ENCODE results near the gene TRPM3. TPM values are rescaled to one million over a fixed set of nuclear protein-coding genes. Genes with fewer than 3 reads are reported as not detected.
A peak's percentile ranks its signal among the peaks of the same experiment; 100 is the strongest.

TRPM3 gene
- total and polyA plus RNA-seq, 9 of the 15 experiments (the other 6 are each of a cell fraction or from before 2014, with no cell fraction given), result 0.04 TPM; not detected in 8

GRCh38 chr9:70607926-70608325 lies 513.5 kb downstream of the TRPM3 start (continued):
- TF ChIP-seq MNT (conservative IDR thresholded peaks at IDR 0.05), result peak; percentile 54 to 59; a peak in 3 of 4 replicates
- peak; percentile 90 for TF ChIP-seq L3MBTL2 (IDR thresholded peaks at IDR 0.05)
- TF ChIP-seq PBX2 (CRISPR knock-in tag; IDR thresholded peaks at IDR 0.05; ENCODE audit: low read depth), result peak; percentile 74
- TF ChIP-seq PBX2 (tag; conservative IDR thresholded peaks at IDR 0.05; ENCODE audit: low read depth), result peak; percentile 96
- TF ChIP-seq CXXC5 (CRISPR knock-in tag; IDR thresholded peaks at IDR 0.05), result 0 out of 2 replicates have a peak, but pooled peaks have one; percentile 21
- peak in 1 of 2 experiments; percentile 77; a peak in 2 of 4 replicates for TF ChIP-seq SRF (CRISPR knock-in tag; IDR thresholded peaks at IDR 0.05)
- no peak for TF ChIP-seq RHOXF2B (CRISPR knock-in tag; conservative IDR thresholded peaks at IDR 0.05)
- peak; percentile 98 for TF ChIP-seq FOXM1 (IDR thresholded peaks at IDR 0.05; ENCODE audit: low read depth)
- TF ChIP-seq FOXM1 (CRISPR knock-in tag; IDR thresholded peaks at IDR 0.05; ENCODE audit: low read depth), result peak; percentile 75; the same call in 1 of the 2 replicates
- peak; percentile 85 for TF ChIP-seq MYBL2 (IDR thresholded peaks at IDR 0.05; ENCODE audit: low read depth)
- TF ChIP-seq MYBL2 (CRISPR knock-in tag; IDR thresholded peaks at IDR 0.05; ENCODE audit: borderline replicate concordance), result no peak
- TF ChIP-seq CREB3L1 (IDR thresholded peaks at IDR 0.05; ENCODE audit: borderline replicate concordance, low read depth), result 0 out of 2 replicates have a peak, but pooled peaks have one; percentile 24
- TF ChIP-seq ZNF280B (CRISPR knock-in tag; IDR thresholded peaks at IDR 0.05), result no peak
- 0 out of 4 replicates have a peak, but pooled peaks of 1 of the 2 experiments have one; percentile 46 for TF ChIP-seq ZNF639 (CRISPR knock-in tag; conservative IDR thresholded peaks at IDR 0.05 in 1 of 2, IDR thresholded peaks at IDR 0.05 in 1 of 2)
- TF ChIP-seq ZNF668 (CRISPR knock-in tag; IDR thresholded peaks at IDR 0.05), result no peak
- TF ChIP-seq CHAMP1 (IDR thresholded peaks at IDR 0.05), result peak; percentile 70

Data from K562 (cell line).